BJ (cell line): ENCODE results near the gene CDH12. TPM values are rescaled to one million over a fixed set of nuclear protein-coding genes. Genes with fewer than 3 reads are reported as not detected.

ENCODE experiments used
- CTCF ChIA-PET: fragments of 350-600 bp; formaldehyde crosslinking; extraction: SDS; loops from one replicate; lab custom pipeline; 2021; ENCODE audit warnings: antibody characterized with exemption, inconsistent platforms; lab: Yijun Ruan, JAX
- POLR2A ChIA-PET: fragments of 300-600 bp; sonication (Branson Sonifier 250); formaldehyde crosslinking; extraction: SDS; loops from one replicate; lab custom pipeline; 2021; ENCODE audit warnings: antibody characterized with exemption; lab: Charles Lee
- DNase-seq: peaks from one replicate; pipeline ENCODE4 v3.0.0-alpha.2; 2011; ENCODE audit warnings: low read depth
- H3K27me3 ChIP-seq: 2 replicates; pipeline ENCODE4 v1.6.0; 2011; ENCODE audit warnings: low read length; ENCODE audit not compliant: control insufficient read depth, insufficient read depth
- H3K36me3 ChIP-seq: 2 replicates; pipeline ENCODE4 v1.5.1; 2011; ENCODE audit warnings: low read length; ENCODE audit not compliant: control insufficient read depth, insufficient read depth
- H3K4me3 ChIP-seq: 2 replicates; pipeline ENCODE4 v1.5.1; 2011; ENCODE audit warnings: low read depth, mild to moderate bottlenecking, control low read depth, low read length
- polyA plus RNA-seq: library from polyadenylated mRNA; depleted of rRNA; stranded (reverse); fragments of >200 nt; gene quantifications from 2 replicates; pipeline ENCODE4 v1.2.3, GENCODE V29; 2011
- TF ChIP-seq, protein P1 (sequence below): IDR thresholded peaks from 2 replicates; pipeline ENCODE4 v1.5.1; 2011; ENCODE audit warnings: low read depth, mild to moderate bottlenecking, control low read depth, inconsistent platforms, low read length, moderate library complexity; ENCODE audit not compliant: insufficient read depth

CDH12 gene
- polyA plus RNA-seq, 1 experiment, result not detected

DNA sequence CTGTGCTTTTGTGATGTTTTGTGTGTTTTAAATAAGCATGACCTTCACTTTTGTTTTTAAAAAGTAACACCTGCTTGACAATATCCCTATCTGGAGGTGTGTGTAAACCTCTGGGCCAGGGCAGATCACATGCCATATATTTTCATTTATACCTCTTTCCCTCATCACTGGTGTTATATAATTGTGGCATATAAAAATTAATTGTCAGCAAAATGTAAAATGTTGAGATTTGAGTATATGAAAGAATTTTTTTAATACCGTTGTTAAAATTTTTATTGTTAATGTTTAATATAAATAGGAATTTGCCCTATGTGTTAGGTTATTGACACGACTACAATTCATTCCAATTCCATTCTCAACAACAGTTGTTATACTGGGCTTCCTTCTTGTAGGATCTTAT lies 6.5 kb downstream of the CDH12 start:
- no peaks in the 10 kb centered on the region for H3K36me3 ChIP-seq
- DNase-seq, result no peak
- CTCF ChIA-PET, result no interaction called here
- H3K27me3 ChIP-seq, result no peaks in the 10 kb centered on the region
- TF ChIP-seq, protein P1, sequence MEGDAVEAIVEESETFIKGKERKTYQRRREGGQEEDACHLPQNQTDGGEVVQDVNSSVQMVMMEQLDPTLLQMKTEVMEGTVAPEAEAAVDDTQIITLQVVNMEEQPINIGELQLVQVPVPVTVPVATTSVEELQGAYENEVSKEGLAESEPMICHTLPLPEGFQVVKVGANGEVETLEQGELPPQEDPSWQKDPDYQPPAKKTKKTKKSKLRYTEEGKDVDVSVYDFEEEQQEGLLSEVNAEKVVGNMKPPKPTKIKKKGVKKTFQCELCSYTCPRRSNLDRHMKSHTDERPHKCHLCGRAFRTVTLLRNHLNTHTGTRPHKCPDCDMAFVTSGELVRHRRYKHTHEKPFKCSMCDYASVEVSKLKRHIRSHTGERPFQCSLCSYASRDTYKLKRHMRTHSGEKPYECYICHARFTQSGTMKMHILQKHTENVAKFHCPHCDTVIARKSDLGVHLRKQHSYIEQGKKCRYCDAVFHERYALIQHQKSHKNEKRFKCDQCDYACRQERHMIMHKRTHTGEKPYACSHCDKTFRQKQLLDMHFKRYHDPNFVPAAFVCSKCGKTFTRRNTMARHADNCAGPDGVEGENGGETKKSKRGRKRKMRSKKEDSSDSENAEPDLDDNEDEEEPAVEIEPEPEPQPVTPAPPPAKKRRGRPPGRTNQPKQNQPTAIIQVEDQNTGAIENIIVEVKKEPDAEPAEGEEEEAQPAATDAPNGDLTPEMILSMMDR, result no peak
- POLR2A ChIA-PET, result no interaction called here
- no peak overlapping the region for H3K4me3 ChIP-seq

DNA sequence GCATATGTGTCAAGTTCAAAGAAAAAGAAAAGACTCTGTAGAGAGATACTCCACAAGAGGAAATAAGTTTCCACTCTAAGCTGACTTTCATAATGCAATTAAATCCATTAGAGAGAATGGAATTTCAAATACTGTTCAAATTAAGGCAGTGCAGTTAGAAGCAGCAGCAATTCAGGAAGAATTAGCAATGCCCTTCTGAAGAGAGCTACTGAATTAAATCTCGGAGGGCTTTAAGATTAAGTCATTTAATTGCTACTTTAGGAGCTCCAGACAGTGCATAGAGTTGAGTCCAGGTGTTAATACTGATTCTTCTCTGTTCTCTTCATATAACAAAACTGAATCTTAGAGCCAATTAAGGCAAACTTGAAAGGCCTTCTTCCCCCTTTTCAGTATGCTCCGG lies 8.5 kb downstream of the CDH12 start:
- Histone ChIP-seq H3K27me3 (no peaks in the 10 kb centered on the region), H3K4me3 (no peak overlapping the region), H3K36me3 (no peaks in the 10 kb centered on the region)
- TF ChIP-seq, protein P1, result no peak
- DNase-seq, result no peak
- POLR2A ChIA-PET, result no interaction called here
- CTCF ChIA-PET, result no interaction called here

DNA sequence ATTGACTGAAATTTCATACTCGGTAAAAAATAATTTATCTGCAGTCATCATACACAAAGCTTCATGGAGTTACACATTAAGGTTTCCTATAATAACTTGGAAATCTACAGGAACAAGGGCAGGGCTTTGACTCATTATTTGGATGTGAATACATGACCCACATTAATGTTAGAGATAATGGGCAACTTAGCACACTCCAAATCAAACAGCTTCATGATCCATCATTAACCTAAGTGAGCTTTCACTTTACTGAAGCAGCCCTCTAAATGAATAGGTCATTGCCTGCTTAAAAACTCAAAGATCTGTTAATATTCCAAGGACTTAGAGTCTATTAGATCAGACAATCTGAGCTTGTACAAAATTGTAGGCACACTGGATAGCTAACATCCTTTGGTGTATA lies 9.0 kb downstream of the CDH12 start:
- H3K36me3 ChIP-seq, result no peaks in the 10 kb centered on the region
- DNase-seq, result no peak
- no peak overlapping the region for H3K4me3 ChIP-seq
- ChIA-PET CTCF (no interaction called here), POLR2A (no interaction called here)
- no peaks in the 10 kb centered on the region for H3K27me3 ChIP-seq
- TF ChIP-seq, protein P1, result no peak

DNA sequence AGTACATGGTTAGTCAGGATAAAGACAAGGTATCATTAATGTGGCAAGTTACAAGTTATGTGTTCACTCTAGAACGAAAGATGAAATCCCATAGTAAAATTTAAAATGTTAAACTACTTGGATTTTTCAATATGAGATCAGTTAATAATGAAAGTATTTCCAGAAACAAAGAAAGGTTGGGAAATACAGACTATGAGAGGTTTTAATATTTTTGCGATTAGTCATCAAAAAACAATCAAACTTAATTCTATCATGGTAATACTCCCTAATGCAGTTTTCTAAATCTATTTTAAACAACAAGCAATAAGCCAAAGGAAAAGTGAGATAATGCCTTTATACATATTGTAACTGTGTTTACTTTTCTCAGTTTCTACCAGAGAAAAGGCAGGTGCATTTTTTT lies 10.6 kb downstream of the CDH12 start:
- DNase-seq, result no peak
- ChIA-PET POLR2A (no interaction called here), CTCF (no interaction called here)
- TF ChIP-seq, protein P1, result no peak
- Histone ChIP-seq H3K27me3 (no peaks in the 10 kb centered on the region), H3K4me3 (no peak overlapping the region), H3K36me3 (no peaks in the 10 kb centered on the region)

DNA sequence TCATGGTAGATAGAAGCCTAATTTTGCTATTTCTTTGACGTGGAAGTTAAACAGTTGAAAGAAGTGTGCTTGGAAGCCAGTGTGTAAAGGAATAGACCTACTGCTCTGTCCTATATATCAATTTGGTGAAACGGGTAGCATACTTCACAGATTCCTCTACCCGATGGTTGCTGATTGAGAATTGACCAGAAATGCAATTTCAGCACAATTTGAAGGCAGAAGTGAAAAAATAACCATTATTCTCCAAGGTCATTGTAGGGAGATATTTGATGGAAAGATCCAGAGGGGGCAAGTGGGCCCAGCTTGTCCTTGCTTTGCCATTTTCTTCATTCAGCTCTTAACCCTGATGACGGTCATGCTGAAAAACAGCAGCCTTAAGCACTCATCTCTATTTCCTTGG lies 15.3 kb downstream of the CDH12 start:
- TF ChIP-seq, protein P1, result no peak
- H3K27me3 ChIP-seq, result no peaks in the 10 kb centered on the region
- ChIA-PET POLR2A (no interaction called here), CTCF (no interaction called here)
- DNase-seq, result no peak
- no peaks in the 10 kb centered on the region for H3K36me3 ChIP-seq
- H3K4me3 ChIP-seq, result no peak overlapping the region
